T follicular helper cell (primary cell): ENCODE data around the gene MGAT5.
"Not testable (repeated sequence)": the region's sequence is repeated elsewhere in the genome, so short reads cannot be mapped to it uniquely, and the experiment has no call there.

Source experiments
- DNase-seq: peaks from one replicate; pipeline ENCODE4 v3.0.0-alpha.2; 2020; ENCODE audit warnings: low read depth

Gene MGAT5

GRCh38 chr2:134279417-134279816 lies 25.5 kb downstream of the MGAT5 start:
- DNase-seq, result no peak

- DNase-seq, result no peak
Observed at GRCh38 chr2:134280231-134280630, 26.4 kb downstream of the MGAT5 start.

- DNase-seq, result no peak
Observed at GRCh38 chr2:134280726-134281125, 26.9 kb downstream of the MGAT5 start.

- no peak for DNase-seq
Observed at GRCh38 chr2:134281815-134282419, 28.0 kb downstream of the MGAT5 start.

- DNase-seq, result no peak
Observed at GRCh38 chr2:134282629-134283400, 28.9 kb downstream of the MGAT5 start.

GRCh38 chr2:134283661-134284060 lies 29.8 kb downstream of the MGAT5 start:
- no peak for DNase-seq

GRCh38 chr2:134284119-134284670 lies 30.3 kb downstream of the MGAT5 start:
- DNase-seq, result no peak

GRCh38 chr2:134287323-134287722 lies 33.5 kb downstream of the MGAT5 start:
- no peak for DNase-seq

GRCh38 chr2:134288814-134289213 lies 34.9 kb downstream of the MGAT5 start:
- DNase-seq, result no peak

GRCh38 chr2:134289225-134289624 lies 35.4 kb downstream of the MGAT5 start:
- no peak for DNase-seq

- no peak for DNase-seq
Observed at GRCh38 chr2:134290358-134290757, 36.5 kb downstream of the MGAT5 start.

- DNase-seq, result no peak
Observed at GRCh38 chr2:134292514-134292913, 38.6 kb downstream of the MGAT5 start.

- DNase-seq, result no peak
Observed at GRCh38 chr2:134293719-134294537, 40.1 kb downstream of the MGAT5 start.

- not testable (repeated sequence) for DNase-seq
Observed at GRCh38 chr2:134294598-134294997, 40.7 kb downstream of the MGAT5 start.

- DNase-seq, result no peak
Observed at GRCh38 chr2:134295441-134295840, 41.6 kb downstream of the MGAT5 start.

- DNase-seq, result no peak
Observed at GRCh38 chr2:134296301-134296700, 42.4 kb downstream of the MGAT5 start.

- DNase-seq, result no peak
Observed at GRCh38 chr2:134299334-134299733, 45.5 kb downstream of the MGAT5 start.

- DNase-seq, result no peak
Observed at GRCh38 chr2:134300585-134300984, 46.7 kb downstream of the MGAT5 start.

- no peak for DNase-seq
Observed at GRCh38 chr2:134301099-134301927, 47.4 kb downstream of the MGAT5 start.

- DNase-seq, result no peak
Observed at GRCh38 chr2:134301928-134302260, 48.0 kb downstream of the MGAT5 start.

GRCh38 chr2:134304394-134305108 lies 50.7 kb downstream of the MGAT5 start:
- no peak for DNase-seq
